HepG2 (cell line): Measurements from ENCODE around the gene FAM216A. TPM values are rescaled to one million over a fixed set of nuclear protein-coding genes. Genes with fewer than 3 reads are reported as not detected.

ENCODE experiments used
- EZH2 ChIP-seq: conservative IDR thresholded peaks from 2 replicates; pipeline ENCODE4 v1.6.1; 2012; ENCODE audit warnings: mild to moderate bottlenecking, low read depth, low read length, moderate library complexity
- GATAD1 ChIP-seq: IDR thresholded peaks from 2 replicates; pipeline ENCODE4 v1.6.1; 2016; ENCODE audit warnings: missing genetic modification reagents, missing compliant biosample characterization
- HHEX ChIP-seq: IDR thresholded peaks from 2 replicates; pipeline ENCODE4 v1.6.1; 2016; ENCODE audit warnings: control low read depth
- HNRNPK ChIP-seq: fragments of 200-400 bp; formaldehyde crosslinking; IDR thresholded peaks from 2 replicates; pipeline ENCODE4 v1.6.1; 2018; ENCODE audit warnings: low read length, low read depth, moderate library complexity, mild to moderate bottlenecking; ENCODE audit not compliant: poor library complexity, severe bottlenecking
- ISL2 ChIP-seq: sonication (generic); formaldehyde crosslinking; IDR thresholded peaks from 2 replicates; pipeline ENCODE4 v1.5.0; 2020; ENCODE audit warnings: missing genetic modification reagents
- KDM3A ChIP-seq: IDR thresholded peaks from 2 replicates; pipeline ENCODE4 v1.6.1; 2018; ENCODE audit warnings: low read depth, missing compliant biosample characterization
- MIXL1 ChIP-seq: IDR thresholded peaks from 2 replicates; pipeline ENCODE4 v1.6.1; 2016
- MXD4 ChIP-seq: IDR thresholded peaks from 2 replicates; pipeline ENCODE4 v1.6.1; 2016; ENCODE audit warnings: mild to moderate bottlenecking, missing biosample characterization, missing genetic modification reagents
- NBN ChIP-seq: fragments of 450-650 bp; conservative IDR thresholded peaks from 2 replicates; pipeline ENCODE4 v1.6.1; 2017
- NONO ChIP-seq, 2 experiments: fragments of 450-650 bp in 1 of 2; sonication (generic) in 1 of 2; formaldehyde crosslinking in 1 of 2; IDR thresholded peaks in 1 of 2; conservative IDR thresholded peaks in 1 of 2; 2 replicates each; pipeline versions ENCODE4 v1.6.1 to v1.8.0; 2017 to 2022; ENCODE audit warnings: mild to moderate bottlenecking in 1 of 2, missing genetic modification reagents in 1 of 2, moderate library complexity in 1 of 2
- PCBP2 ChIP-seq: fragments of 200-400 bp; formaldehyde crosslinking; optimal IDR thresholded peaks from 2 replicates; pipeline ENCODE3; 2018; ENCODE audit warnings: low read length, low read depth; ENCODE audit not compliant: poor library complexity, severe bottlenecking
- SP2 ChIP-seq: sonication (generic); formaldehyde crosslinking; IDR thresholded peaks from 2 replicates; pipeline ENCODE4 v1.5.1; 2020; ENCODE audit warnings: mild to moderate bottlenecking, missing genetic modification reagents
- ZBTB20 ChIP-seq: sonication (generic); formaldehyde crosslinking; IDR thresholded peaks from 2 replicates; pipeline ENCODE4 v1.8.1; 2023; ENCODE audit warnings: missing genetic modification reagents, low read depth, mild to moderate bottlenecking, borderline replicate concordance
- ZNF430 ChIP-seq: sonication (generic); formaldehyde crosslinking; IDR thresholded peaks from 2 replicates; pipeline ENCODE4 v1.9.0; 2021; ENCODE audit warnings: mild to moderate bottlenecking, missing genetic modification reagents
- ZNF629 ChIP-seq: sonication (generic); formaldehyde crosslinking; conservative IDR thresholded peaks from 2 replicates; pipeline ENCODE4 v1.5.0; 2020; ENCODE audit warnings: missing genetic modification reagents
- ZZZ3 ChIP-seq: sonication (generic); formaldehyde crosslinking; IDR thresholded peaks from 2 replicates; pipeline ENCODE4 v1.4.0; 2020; ENCODE audit warnings: missing genetic modification reagents, mild to moderate bottlenecking, borderline replicate concordance
- polyA plus RNA-seq, 8 experiments: library from polyadenylated mRNA; depleted of rRNA in 3 of 8; stranded (reverse) in 7 of 8; unstranded in 1 of 8; fragments of >200 nt; fragmentation: Illumina TruSeq in 4 of 8; extraction: Trizol in 4 of 8; gene quantifications; 2 replicates each; pipeline versions ENCODE4 v1.2.1 to v1.2.3, GENCODE V29; 2011 to 2016; ENCODE audit warnings: low read depth in 4 of 8, missing spikeins in 1 of 8, mixed read lengths in 1 of 8; ENCODE audit not compliant: insufficient read depth in 1 of 8
- total RNA-seq, 5 experiments: library from RNA; depleted of rRNA; stranded (reverse); fragments of >200 nt; fragmentation: Illumina TruSeq; extraction: Trizol; gene quantifications; 2 replicates each; pipeline ENCODE4 v1.2.3, GENCODE V29; 2016; ENCODE audit warnings: low read depth in 1 of 5
- TF ChIP-seq, protein P1 (sequence below): sonication (generic); formaldehyde crosslinking; conservative IDR thresholded peaks from 2 replicates; pipeline ENCODE4 v1.4.0; 2020; ENCODE audit warnings: missing genetic modification reagents
- TF ChIP-seq, protein P2 (sequence below): IDR thresholded peaks from 2 replicates; pipeline ENCODE4 v1.4.0; 2020; ENCODE audit warnings: mild to moderate bottlenecking, missing genetic modification reagents
- TF ChIP-seq, protein P3 (sequence below): sonication (generic); formaldehyde crosslinking; IDR thresholded peaks from 2 replicates; pipeline ENCODE4 v1.8.0; 2022; ENCODE audit warnings: mild to moderate bottlenecking, missing genetic modification reagents; ENCODE audit not compliant: insufficient replicate concordance
- TF ChIP-seq, protein P4 (sequence below): sonication (generic); formaldehyde crosslinking; IDR thresholded peaks from 2 replicates; pipeline ENCODE4 v1.4.0; 2020; ENCODE audit warnings: missing genetic modification reagents

FAM216A gene
- total and polyA plus RNA-seq, 2 of the 13 experiments (the other 11 are each of a cell fraction or from before 2014, with no cell fraction given): 20.3 to 31.2 TPM

DNA sequence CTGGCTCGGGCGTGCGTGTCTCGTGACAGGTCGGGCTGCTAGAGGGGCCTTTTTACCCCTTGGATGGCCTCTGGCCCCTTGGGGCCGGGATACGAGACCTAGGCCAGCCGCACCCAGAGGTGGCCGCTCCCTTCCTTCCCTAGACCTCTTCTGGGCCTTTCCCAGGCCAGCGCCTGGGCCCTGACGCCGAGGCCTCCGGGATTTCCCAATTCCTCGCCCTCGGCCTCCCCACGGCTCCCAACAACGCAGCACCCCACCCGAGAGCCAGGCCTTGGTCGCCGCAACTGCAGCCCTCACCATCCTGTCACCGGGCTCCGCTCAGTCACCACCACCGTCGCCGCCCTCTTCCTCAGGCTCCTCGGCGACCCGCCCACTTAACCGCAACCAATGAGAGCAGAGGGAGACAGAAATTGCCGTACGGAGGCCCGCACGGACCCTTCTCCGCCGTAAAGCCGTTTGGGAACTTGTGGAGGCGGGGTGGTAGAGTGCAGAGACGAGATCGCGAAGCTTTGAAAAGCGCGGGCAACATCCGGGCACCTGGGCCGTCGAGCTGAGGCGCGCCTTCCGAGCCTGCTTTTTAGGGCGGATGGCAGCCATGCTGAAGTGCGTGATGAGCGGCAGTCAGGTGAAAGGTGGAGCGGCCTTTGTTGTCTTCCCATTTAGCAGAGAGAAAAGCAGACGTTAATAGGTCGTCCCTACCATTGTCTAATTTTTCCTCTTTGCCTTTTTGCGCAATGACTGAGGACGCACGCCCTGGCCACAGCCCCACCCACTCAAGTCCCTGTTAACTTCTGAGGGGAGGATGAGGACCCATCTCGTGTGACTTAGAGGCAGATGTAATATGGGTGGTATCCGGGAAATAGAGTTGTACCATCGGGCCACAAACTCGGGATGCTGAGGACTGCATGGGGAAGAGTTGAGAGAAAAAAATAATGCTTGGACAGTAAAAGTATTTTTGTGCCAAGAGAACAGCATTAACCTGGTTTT is 33.4 kb downstream of the FAM216A start, which contains the start of the genes RAD9B and VPS29 (continued):
- TF ChIP-seq, protein P1, sequence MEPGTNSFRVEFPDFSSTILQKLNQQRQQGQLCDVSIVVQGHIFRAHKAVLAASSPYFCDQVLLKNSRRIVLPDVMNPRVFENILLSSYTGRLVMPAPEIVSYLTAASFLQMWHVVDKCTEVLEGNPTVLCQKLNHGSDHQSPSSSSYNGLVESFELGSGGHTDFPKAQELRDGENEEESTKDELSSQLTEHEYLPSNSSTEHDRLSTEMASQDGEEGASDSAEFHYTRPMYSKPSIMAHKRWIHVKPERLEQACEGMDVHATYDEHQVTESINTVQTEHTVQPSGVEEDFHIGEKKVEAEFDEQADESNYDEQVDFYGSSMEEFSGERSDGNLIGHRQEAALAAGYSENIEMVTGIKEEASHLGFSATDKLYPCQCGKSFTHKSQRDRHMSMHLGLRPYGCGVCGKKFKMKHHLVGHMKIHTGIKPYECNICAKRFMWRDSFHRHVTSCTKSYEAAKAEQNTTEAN: peak; percentile 87
- TF ChIP-seq ZBTB20 (CRISPR knock-in tag) (peak; percentile 68; the same call in 1 of the 2 replicates), GATAD1 (peak; percentile 93), NONO (IDR thresholded peaks at IDR 0.05) (no peak), NONO (CRISPR knock-in tag; conservative IDR thresholded peaks at IDR 0.05) (peak; percentile 73), ZNF629 (CRISPR knock-in tag) (no peak; the same call in 1 of the 2 replicates), ISL2 (CRISPR knock-in tag) (0 out of 2 replicates have a peak, but pooled peaks have one; percentile 31), ZNF430 (CRISPR knock-in tag) (peak; percentile 87), HHEX (CRISPR knock-in tag) (no peak), KDM3A (CRISPR knock-in tag) (peak; percentile 93; the same call in 1 of the 2 replicates), SP2 (CRISPR knock-in tag) (peak; percentile 62; the same call in 1 of the 2 replicates), PCBP2 (no peak), NBN (no peak), HNRNPK (no peak), ZZZ3 (CRISPR knock-in tag) (peak; percentile 60; the same call in 1 of the 2 replicates), MXD4 (CRISPR knock-in tag) (peak; percentile 89; the same call in 1 of the 2 replicates), EZH2 (no peak), MIXL1 (peak; percentile 57; the same call in 1 of the 2 replicates)
- TF ChIP-seq, protein P2, sequence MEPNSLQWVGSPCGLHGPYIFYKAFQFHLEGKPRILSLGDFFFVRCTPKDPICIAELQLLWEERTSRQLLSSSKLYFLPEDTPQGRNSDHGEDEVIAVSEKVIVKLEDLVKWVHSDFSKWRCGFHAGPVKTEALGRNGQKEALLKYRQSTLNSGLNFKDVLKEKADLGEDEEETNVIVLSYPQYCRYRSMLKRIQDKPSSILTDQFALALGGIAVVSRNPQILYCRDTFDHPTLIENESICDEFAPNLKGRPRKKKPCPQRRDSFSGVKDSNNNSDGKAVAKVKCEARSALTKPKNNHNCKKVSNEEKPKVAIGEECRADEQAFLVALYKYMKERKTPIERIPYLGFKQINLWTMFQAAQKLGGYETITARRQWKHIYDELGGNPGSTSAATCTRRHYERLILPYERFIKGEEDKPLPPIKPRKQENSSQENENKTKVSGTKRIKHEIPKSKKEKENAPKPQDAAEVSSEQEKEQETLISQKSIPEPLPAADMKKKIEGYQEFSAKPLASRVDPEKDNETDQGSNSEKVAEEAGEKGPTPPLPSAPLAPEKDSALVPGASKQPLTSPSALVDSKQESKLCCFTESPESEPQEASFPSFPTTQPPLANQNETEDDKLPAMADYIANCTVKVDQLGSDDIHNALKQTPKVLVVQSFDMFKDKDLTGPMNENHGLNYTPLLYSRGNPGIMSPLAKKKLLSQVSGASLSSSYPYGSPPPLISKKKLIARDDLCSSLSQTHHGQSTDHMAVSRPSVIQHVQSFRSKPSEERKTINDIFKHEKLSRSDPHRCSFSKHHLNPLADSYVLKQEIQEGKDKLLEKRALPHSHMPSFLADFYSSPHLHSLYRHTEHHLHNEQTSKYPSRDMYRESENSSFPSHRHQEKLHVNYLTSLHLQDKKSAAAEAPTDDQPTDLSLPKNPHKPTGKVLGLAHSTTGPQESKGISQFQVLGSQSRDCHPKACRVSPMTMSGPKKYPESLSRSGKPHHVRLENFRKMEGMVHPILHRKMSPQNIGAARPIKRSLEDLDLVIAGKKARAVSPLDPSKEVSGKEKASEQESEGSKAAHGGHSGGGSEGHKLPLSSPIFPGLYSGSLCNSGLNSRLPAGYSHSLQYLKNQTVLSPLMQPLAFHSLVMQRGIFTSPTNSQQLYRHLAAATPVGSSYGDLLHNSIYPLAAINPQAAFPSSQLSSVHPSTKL (CRISPR knock-in tag): peak; percentile 63; the same call in 1 of the 2 replicates
- TF ChIP-seq, protein P3, sequence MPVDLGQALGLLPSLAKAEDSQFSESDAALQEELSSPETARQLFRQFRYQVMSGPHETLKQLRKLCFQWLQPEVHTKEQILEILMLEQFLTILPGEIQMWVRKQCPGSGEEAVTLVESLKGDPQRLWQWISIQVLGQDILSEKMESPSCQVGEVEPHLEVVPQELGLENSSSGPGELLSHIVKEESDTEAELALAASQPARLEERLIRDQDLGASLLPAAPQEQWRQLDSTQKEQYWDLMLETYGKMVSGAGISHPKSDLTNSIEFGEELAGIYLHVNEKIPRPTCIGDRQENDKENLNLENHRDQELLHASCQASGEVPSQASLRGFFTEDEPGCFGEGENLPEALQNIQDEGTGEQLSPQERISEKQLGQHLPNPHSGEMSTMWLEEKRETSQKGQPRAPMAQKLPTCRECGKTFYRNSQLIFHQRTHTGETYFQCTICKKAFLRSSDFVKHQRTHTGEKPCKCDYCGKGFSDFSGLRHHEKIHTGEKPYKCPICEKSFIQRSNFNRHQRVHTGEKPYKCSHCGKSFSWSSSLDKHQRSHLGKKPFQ (CRISPR knock-in tag): peak; percentile 87
- TF ChIP-seq, protein P4, sequence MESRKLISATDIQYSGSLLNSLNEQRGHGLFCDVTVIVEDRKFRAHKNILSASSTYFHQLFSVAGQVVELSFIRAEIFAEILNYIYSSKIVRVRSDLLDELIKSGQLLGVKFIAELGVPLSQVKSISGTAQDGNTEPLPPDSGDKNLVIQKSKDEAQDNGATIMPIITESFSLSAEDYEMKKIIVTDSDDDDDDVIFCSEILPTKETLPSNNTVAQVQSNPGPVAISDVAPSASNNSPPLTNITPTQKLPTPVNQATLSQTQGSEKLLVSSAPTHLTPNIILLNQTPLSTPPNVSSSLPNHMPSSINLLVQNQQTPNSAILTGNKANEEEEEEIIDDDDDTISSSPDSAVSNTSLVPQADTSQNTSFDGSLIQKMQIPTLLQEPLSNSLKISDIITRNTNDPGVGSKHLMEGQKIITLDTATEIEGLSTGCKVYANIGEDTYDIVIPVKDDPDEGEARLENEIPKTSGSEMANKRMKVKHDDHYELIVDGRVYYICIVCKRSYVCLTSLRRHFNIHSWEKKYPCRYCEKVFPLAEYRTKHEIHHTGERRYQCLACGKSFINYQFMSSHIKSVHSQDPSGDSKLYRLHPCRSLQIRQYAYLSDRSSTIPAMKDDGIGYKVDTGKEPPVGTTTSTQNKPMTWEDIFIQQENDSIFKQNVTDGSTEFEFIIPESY (CRISPR knock-in tag): peak; percentile 89
